Activated CD8-positive, alpha-beta T cell treated with anti-CD3 and anti-CD28 coated beads for 36 hours (primary cell): Measurements from ENCODE around the gene KIR2DL3. TPM values are rescaled to one million over a fixed set of nuclear protein-coding genes. Genes with fewer than 3 reads are reported as not detected.
"Not testable (repeated sequence)": the region's sequence is repeated elsewhere in the genome, so short reads cannot be mapped to it uniquely, and the experiment has no call there.

ENCODE experiments used
- ATAC-seq: fragments of 200-7000 bp; cut with Tn5 transposase; one replicate; pipeline ENCODE4 v1.10.0; 2021; ENCODE audit warnings: mild to moderate bottlenecking, moderate library complexity
- CTCF ChIA-PET: fragments of 350-600 bp; sonication (Branson Sonifier 250); formaldehyde crosslinking; loops from one replicate; lab custom pipeline; 2021; ENCODE audit warnings: antibody characterized with exemption; lab: Charles Lee
- POLR2A ChIA-PET: fragments of 350-600 bp; sonication (Branson Sonifier 250); formaldehyde crosslinking; loops from one replicate; lab custom pipeline; 2021; ENCODE audit warnings: antibody characterized with exemption; lab: Charles Lee
- DNase-seq: peaks from one replicate; pipeline ENCODE4 v3.0.0-alpha.2; 2020
- H3K27ac Mint-ChIP-seq: one replicate; pipeline ENCODE4 v1.8.0; 2021; ENCODE audit warnings: mild to moderate bottlenecking, mixed read lengths
- H3K27me3 Mint-ChIP-seq: one replicate; pipeline ENCODE4 v1.8.0; 2021; ENCODE audit warnings: mixed read lengths
- H3K36me3 Mint-ChIP-seq: one replicate; pipeline ENCODE4 v1.8.0; 2021; ENCODE audit warnings: low read depth, mixed read lengths
- H3K4me1 Mint-ChIP-seq: one replicate; pipeline ENCODE4 v1.8.0; 2021; ENCODE audit warnings: low read depth, mixed read lengths
- H3K4me3 Mint-ChIP-seq: one replicate; pipeline ENCODE4 v1.8.0; 2021; ENCODE audit warnings: mild to moderate bottlenecking, moderate library complexity, mixed read lengths
- H3K9me3 Mint-ChIP-seq: one replicate; pipeline ENCODE4 v1.8.0; 2021; ENCODE audit warnings: mixed read lengths
- CTCF ChIP-seq: fragments of 200-600 bp; IDR thresholded peaks from one replicate; pipeline ENCODE4 v1.8.0; 2022; ENCODE audit warnings: antibody characterized with exemption, mild to moderate bottlenecking
- intact Hi-C: fragments of 100-400 bp; cut with micrococcal nuclease; formaldehyde crosslinking; loops from one replicate; pipeline ENCODE4 v1.10.0; 2022
- total RNA-seq, 2 experiments: library from RNA; stranded (reverse); gene quantifications; one replicate each; pipeline ENCODE4 v1.2.3, GENCODE V29; 2021

Gene KIR2DL3
- total RNA-seq, 2 experiments from 2014 or later: not detected

DNA sequence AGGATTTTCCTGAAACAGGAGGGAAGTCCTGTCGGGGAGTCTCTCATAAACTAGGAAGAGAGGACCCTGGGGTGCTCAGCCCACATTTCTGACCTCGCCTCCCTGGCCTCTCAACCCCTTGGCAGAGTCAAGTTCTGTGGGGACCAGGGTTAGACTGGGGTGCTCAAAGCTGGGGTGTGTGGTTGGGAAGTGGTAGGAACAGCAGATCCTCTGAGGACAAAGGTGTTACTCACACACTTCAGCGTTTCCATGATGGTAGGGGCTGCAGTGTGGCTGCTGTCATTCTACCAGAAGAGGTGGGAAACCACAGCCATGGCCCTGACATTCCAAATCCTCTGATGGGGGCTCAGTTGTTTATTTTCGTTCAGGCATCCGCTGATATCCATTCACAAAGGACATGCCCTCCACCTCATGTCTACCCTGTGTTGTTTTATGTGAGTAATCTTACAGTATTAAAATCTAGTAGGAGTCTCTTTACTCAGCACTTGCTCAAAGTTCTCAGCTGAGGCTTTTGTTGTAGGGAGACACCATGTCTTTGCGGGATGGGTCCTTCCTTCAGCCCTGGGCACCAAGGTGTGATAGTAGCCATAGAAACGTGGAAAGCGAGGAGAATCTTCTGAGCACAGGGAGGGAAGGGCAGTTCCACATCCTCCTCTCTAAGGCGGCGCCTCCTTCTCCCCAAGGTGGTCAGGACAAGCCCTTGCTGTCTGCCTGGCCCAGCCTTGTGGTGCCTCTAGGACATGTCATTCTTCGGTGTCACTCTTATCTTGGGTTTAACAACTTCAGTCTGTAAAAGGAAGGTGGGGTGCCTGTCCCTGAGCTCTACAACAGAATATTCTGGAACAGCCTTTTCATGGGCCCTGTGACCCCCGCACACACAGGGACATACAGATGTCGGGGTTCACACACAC lies 1.5 kb downstream of the KIR2DL3 start:
- POLR2A ChIA-PET: no interaction called here
- TF ChIP-seq CTCF: no peak
- ATAC-seq: no peak
- Mint-ChIP-seq H3K9me3 (peaks cover 1% of the 10 kb centered on the region), H3K36me3 (no peaks in the 10 kb centered on the region), H3K4me3 (no peak overlapping the region), H3K27ac (no peak overlapping the region), H3K27me3 (no peaks in the 10 kb centered on the region), H3K4me1 (no peaks in the 10 kb centered on the region)
- CTCF ChIA-PET: no interaction called here
- DNase-seq: no peak
- intact Hi-C loops: no loop called here

- DNase-seq, H3K27ac Mint-ChIP-seq, CTCF ChIA-PET, ATAC-seq, H3K27me3 Mint-ChIP-seq, POLR2A ChIA-PET, intact Hi-C loops, H3K4me1 Mint-ChIP-seq, H3K9me3 Mint-ChIP-seq, H3K4me3 Mint-ChIP-seq, H3K36me3 Mint-ChIP-seq: not testable (repeated sequence)
Measured at GRCh38 chr19:54741950-54742349, 3.6 kb downstream of the KIR2DL3 start.

GRCh38 chr19:54744080-54744479 lies 5.8 kb downstream of the KIR2DL3 start:
- intact Hi-C loops: not testable (repeated sequence)

DNA sequence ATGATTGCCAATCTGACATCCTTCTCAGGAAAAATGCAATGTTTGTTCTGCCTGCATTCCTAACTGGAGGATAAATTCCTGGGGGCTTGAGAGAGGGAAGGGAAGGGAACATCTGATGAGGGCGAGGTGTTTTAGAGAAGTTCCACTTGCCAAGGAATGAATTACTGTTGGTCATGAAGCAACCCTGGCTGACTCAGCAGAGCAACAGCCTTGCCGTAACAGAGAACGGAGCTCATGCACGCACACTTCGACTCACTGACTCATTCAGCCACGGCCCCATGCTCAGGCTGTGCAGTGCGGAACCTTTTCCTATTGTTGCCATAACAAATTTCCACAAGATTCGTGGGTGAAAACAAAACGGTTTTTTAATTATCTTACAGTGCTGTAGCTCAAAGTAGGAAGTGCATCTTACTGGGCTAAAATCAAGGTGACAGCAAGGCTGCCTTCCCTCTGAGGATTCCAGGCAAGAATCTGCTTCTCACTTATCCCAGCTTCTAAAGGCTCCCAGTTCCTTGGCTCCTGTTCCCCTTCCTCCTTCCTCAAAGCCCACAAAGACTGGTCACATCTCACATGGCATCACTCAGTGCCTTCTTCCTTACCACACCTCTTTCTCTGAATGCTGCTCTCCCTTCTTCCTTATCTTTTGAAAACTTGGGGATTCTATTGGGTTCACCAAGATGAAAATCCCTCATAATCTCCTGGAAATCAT lies 9.5 kb downstream of the KIR2DL3 start:
- H3K4me3 Mint-ChIP-seq, H3K9me3 Mint-ChIP-seq, intact Hi-C loops, POLR2A ChIA-PET, H3K27me3 Mint-ChIP-seq, H3K36me3 Mint-ChIP-seq, DNase-seq, ATAC-seq, H3K27ac Mint-ChIP-seq, CTCF ChIA-PET, H3K4me1 Mint-ChIP-seq: not testable (repeated sequence)

More at GRCh38 chr19:54744080-54744479, 5.8 kb downstream of the KIR2DL3 start:
- H3K36me3 Mint-ChIP-seq, H3K4me3 Mint-ChIP-seq, DNase-seq, CTCF ChIA-PET, H3K9me3 Mint-ChIP-seq, ATAC-seq, POLR2A ChIA-PET, H3K4me1 Mint-ChIP-seq, H3K27me3 Mint-ChIP-seq, H3K27ac Mint-ChIP-seq: not testable (repeated sequence)

GRCh38 chr19:54750276-54750675 lies 12.0 kb downstream of the KIR2DL3 start:
- DNase-seq, intact Hi-C loops, POLR2A ChIA-PET, ATAC-seq, H3K9me3 Mint-ChIP-seq, H3K4me1 Mint-ChIP-seq, H3K4me3 Mint-ChIP-seq, H3K27ac Mint-ChIP-seq, CTCF ChIA-PET, H3K36me3 Mint-ChIP-seq: not testable (repeated sequence)
- peaks cover 11% of the 10 kb centered on the region for H3K27me3 Mint-ChIP-seq

DNA sequence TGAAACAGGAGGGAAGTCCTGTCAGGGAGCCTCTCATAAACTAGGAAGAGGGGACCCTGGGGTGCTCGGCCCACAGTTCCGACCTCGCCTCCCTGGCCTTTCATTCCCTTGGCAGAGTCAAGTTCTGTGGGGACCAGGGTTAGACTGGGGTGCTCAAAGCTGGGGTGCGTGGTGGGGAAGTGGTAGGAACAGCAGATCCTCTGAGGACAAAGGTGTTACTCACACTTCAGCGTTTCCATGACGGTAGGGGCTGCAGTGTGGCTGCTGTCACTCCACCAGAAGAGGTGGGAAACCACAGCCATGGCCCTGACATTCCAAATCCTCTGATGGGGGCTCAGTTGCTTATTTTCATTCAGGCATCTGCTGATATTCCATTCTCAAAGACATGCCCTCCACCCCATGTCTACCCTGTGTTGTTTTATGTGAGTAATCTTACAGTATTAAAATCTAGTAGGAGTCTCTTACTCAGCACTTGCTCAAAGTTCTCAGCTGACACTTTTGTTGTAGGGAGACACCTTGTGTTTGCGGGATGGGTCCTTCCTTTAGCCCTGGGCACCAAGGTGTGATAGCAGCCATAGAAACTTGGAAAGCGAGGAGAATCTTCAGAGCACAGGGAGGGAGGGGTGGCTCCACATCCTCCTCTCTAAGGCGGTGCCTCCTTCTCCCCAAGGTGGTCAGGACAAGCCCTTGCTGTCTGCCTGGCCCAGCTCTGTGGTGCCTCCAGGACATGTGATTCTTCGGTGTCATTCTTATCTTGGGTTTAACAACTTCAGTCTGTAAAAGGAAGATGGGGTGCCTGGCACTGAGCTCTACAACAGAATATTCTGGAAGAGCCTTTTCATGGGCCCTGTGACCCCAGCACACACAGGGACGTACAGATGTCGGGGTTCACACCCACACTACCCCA lies 18.1 kb downstream of the KIR2DL3 start:
- ATAC-seq, H3K9me3 Mint-ChIP-seq, CTCF ChIA-PET, H3K27ac Mint-ChIP-seq, DNase-seq, POLR2A ChIA-PET, H3K4me1 Mint-ChIP-seq, intact Hi-C loops, H3K27me3 Mint-ChIP-seq, H3K4me3 Mint-ChIP-seq, H3K36me3 Mint-ChIP-seq: not testable (repeated sequence)

- H3K36me3 Mint-ChIP-seq, POLR2A ChIA-PET, H3K9me3 Mint-ChIP-seq, H3K4me1 Mint-ChIP-seq, H3K4me3 Mint-ChIP-seq, H3K27ac Mint-ChIP-seq, H3K27me3 Mint-ChIP-seq, DNase-seq, intact Hi-C loops, CTCF ChIA-PET, ATAC-seq: not testable (repeated sequence)
Measured at GRCh38 chr19:54758577-54758976, 20.3 kb downstream of the KIR2DL3 start.

- H3K4me1 Mint-ChIP-seq, ATAC-seq, POLR2A ChIA-PET, intact Hi-C loops, H3K9me3 Mint-ChIP-seq, H3K4me3 Mint-ChIP-seq, H3K36me3 Mint-ChIP-seq, CTCF ChIA-PET, DNase-seq, H3K27ac Mint-ChIP-seq: not testable (repeated sequence)
- H3K27me3 Mint-ChIP-seq: peaks cover 11% of the 10 kb centered on the region
Measured at GRCh38 chr19:54764219-54764618, 25.9 kb downstream of the KIR2DL3 start.

GRCh38 chr19:54766464-54766863 lies 28.2 kb downstream of the KIR2DL3 start:
- ATAC-seq, DNase-seq, H3K4me3 Mint-ChIP-seq, intact Hi-C loops, POLR2A ChIA-PET, H3K9me3 Mint-ChIP-seq, CTCF ChIA-PET, H3K27ac Mint-ChIP-seq, H3K4me1 Mint-ChIP-seq, H3K36me3 Mint-ChIP-seq: not testable (repeated sequence)
- H3K27me3 Mint-ChIP-seq: peaks cover 10% of the 10 kb centered on the region

DNA sequence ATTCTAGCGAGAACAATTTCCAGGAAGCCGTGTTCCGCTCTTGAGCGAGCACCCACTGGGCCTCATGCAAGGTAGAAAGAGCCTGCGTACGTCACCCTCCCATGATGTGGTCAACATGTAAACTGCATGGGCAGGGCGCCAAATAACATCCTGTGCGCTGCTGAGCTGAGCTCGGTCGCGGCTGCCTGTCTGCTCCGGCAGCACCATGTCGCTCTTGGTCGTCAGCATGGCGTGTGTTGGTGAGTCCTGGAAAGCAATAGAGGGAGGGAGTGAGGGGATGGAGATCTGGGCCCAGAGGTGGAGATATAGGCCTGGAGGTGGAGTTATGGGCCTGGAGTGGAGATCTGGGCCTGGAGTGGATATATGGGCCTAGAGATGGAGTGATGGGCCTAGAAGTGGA lies 31.3 kb downstream of the KIR2DL3 start, which contains the start of gene KIR2DL1:
Gene KIR2DL1 (plus strand): TSS at position 148 of the 400 bp plus-strand sequence. CDS start 58 bp downstream, at position 206.
- CTCF ChIA-PET, DNase-seq, intact Hi-C loops, H3K4me1 Mint-ChIP-seq, ATAC-seq, POLR2A ChIA-PET, H3K27me3 Mint-ChIP-seq, H3K4me3 Mint-ChIP-seq, H3K27ac Mint-ChIP-seq, H3K9me3 Mint-ChIP-seq, H3K36me3 Mint-ChIP-seq: not testable (repeated sequence)
